ENCODE data around the gene GLI1.

DNA sequence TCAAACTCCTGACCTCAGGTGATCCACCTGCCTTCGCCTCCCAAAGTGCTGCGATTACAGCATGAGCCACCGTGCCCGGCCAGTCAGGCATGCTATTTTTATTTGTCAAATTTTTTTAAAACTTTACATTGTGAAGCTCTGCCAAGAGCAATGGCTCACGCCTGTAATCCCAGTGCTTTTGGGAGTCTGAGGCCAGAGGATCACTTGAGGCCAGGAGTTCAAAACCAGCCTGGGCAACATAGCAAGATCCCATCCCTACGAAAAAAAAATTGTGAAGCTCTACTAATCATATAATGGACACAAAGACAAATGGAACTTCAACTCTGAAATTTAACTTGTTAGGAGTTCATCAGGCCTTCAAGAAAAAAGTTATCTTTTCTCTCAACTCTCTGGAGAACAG lies 30.6 kb upstream of the GLI1 start:
- TF ChIP-seq CTCF (IDR thresholded peaks at IDR 0.05) (no peak), EP300 (IDR thresholded peaks at IDR 0.05; ENCODE audit: borderline replicate concordance in 1 of 2, low read depth in 1 of 2, low read length in 1 of 2) (no peak), POLR2AphosphoS5 (IDR thresholded peaks at IDR 0.05; ENCODE audit: low read depth, low read length) (no peak), MXI1 (IDR thresholded peaks at IDR 0.05; ENCODE audit: low read depth, low read length) (no peak), YY1 (IDR thresholded peaks at IDR 0.05; ENCODE audit: low read depth) (no peak), FOSL2 (IDR thresholded peaks at IDR 0.05; ENCODE audit: borderline replicate concordance, low read depth) (no peak), FOXJ3 (CRISPR knock-in tag; IDR thresholded peaks at IDR 0.05) (no peak), RFX5 (IDR thresholded peaks at IDR 0.05; ENCODE audit: low read length) (no peak), RAD21 (IDR thresholded peaks at IDR 0.05; ENCODE audit: low read length) (no peak), ELF1 (IDR thresholded peaks at IDR 0.05) (no peak), MAX (IDR thresholded peaks at IDR 0.05; ENCODE audit: low read depth) (no peak), CHD2 (IDR thresholded peaks at IDR 0.05; ENCODE audit: low read length, partially characterized antibody) (no peak), GABPA (IDR thresholded peaks at IDR 0.05; ENCODE audit: low read depth) (no peak), TAF1 (IDR thresholded peaks at IDR 0.05; ENCODE audit: borderline replicate concordance, low read depth, low read length) (no peak)

All from SK-N-SH (cell line).